HG02973 (cell line): ENCODE data around the gene DNAJC1.
"Not testable (repeated sequence)": the region's sequence is repeated elsewhere in the genome, so short reads cannot be mapped to it uniquely, and the experiment has no call there.

ENCODE experiments used
- ATAC-seq: cut with Tn5 transposase; IDR thresholded peaks from one replicate; pipeline ENCODE4 v1.9.1; 2021; ENCODE audit warnings: moderate library complexity; ENCODE audit not compliant: unreplicated experiment

DNAJC1 gene

GRCh38 chr10:21910798-21911197, 92.7 kb downstream of the DNAJC1 start:
- ATAC-seq = no peak

- no peak for ATAC-seq
These were observed 96.1 kb downstream of the DNAJC1 start for GRCh38 chr10:21907436-21907835.

- no peak for ATAC-seq
These were observed 98.6 kb downstream of the DNAJC1 start for GRCh38 chr10:21904930-21905329.

GRCh38 chr10:21899736-21900135, 103.8 kb downstream of the DNAJC1 start:
- ATAC-seq = no peak

- ATAC-seq = no peak
These were observed 107.6 kb downstream of the DNAJC1 start for GRCh38 chr10:21895932-21896331.

- ATAC-seq = no peak
These were observed 108.7 kb downstream of the DNAJC1 start for GRCh38 chr10:21894648-21895342.

GRCh38 chr10:21891439-21891838, 112.1 kb downstream of the DNAJC1 start:
- ATAC-seq = no peak

- no peak for ATAC-seq
These were observed 113.9 kb downstream of the DNAJC1 start for GRCh38 chr10:21889477-21890275.

GRCh38 chr10:21888959-21889358, 114.6 kb downstream of the DNAJC1 start:
- peak; percentile 91 for ATAC-seq

- ATAC-seq = no peak
These were observed 117.6 kb downstream of the DNAJC1 start for GRCh38 chr10:21885940-21886339.

- no peak for ATAC-seq
These were observed 130.3 kb downstream of the DNAJC1 start for GRCh38 chr10:21873198-21873597.

- ATAC-seq = not testable (repeated sequence)
These were observed 130.8 kb downstream of the DNAJC1 start for GRCh38 chr10:21872771-21873170.

- no peak for ATAC-seq
These were observed 132.7 kb downstream of the DNAJC1 start for GRCh38 chr10:21870849-21871248.

- ATAC-seq = not testable (repeated sequence)
These were observed 134.4 kb downstream of the DNAJC1 start for GRCh38 chr10:21869087-21869486.

- no peak for ATAC-seq
These were observed 142.8 kb downstream of the DNAJC1 start for GRCh38 chr10:21860718-21861117.

GRCh38 chr10:21858455-21858854, 145.1 kb downstream of the DNAJC1 start:
- no peak for ATAC-seq

- no peak for ATAC-seq
These were observed 153.9 kb downstream of the DNAJC1 start for GRCh38 chr10:21849607-21850006.

- ATAC-seq = no peak
These were observed 159.9 kb downstream of the DNAJC1 start for GRCh38 chr10:21843645-21844044.

- ATAC-seq = not testable (repeated sequence)
These were observed 162.3 kb downstream of the DNAJC1 start for GRCh38 chr10:21841273-21841672.

GRCh38 chr10:21837487-21837886, 166.0 kb downstream of the DNAJC1 start:
- ATAC-seq = not testable (repeated sequence)

- ATAC-seq = not testable (repeated sequence)
These were observed 169.0 kb downstream of the DNAJC1 start for GRCh38 chr10:21834574-21834973.

GRCh38 chr10:21832821-21833130, 170.8 kb downstream of the DNAJC1 start:
- no peak for ATAC-seq
